SK-N-SH (cell line): ENCODE results near the gene IL2RA.

Experiments used
- CHD2 ChIP-seq: fragments of 150-350 bp; IDR thresholded peaks from 2 replicates; pipeline ENCODE4 v1.6.1; 2018; ENCODE audit warnings: low read length; ENCODE audit not compliant: partially characterized antibody
- EP300 ChIP-seq, 2 experiments: IDR thresholded peaks; 2 replicates each; pipeline versions ENCODE4 v1.4.0 to v1.6.1; 2012; ENCODE audit warnings: borderline replicate concordance in 1 of 2, low read depth in 1 of 2, low read length in 1 of 2
- EZH2phosphoT487 ChIP-seq: fragments of 200-600 bp; sonication (generic); IDR thresholded peaks from 2 replicates; pipeline ENCODE4 v1.6.1; 2017; ENCODE audit warnings: low read depth, mixed run types, mild to moderate bottlenecking, antibody characterized with exemption, moderate library complexity, borderline replicate concordance
- FOXM1 ChIP-seq: IDR thresholded peaks from 2 replicates; pipeline ENCODE4 v1.4.0; 2012; ENCODE audit warnings: low read depth, mild to moderate bottlenecking
- MXI1 ChIP-seq: IDR thresholded peaks from 2 replicates; pipeline ENCODE4 v1.6.1; 2012; ENCODE audit warnings: mild to moderate bottlenecking, low read depth, low read length, improper control_type of control experiment
- POLR2AphosphoS5 ChIP-seq: IDR thresholded peaks from 2 replicates; pipeline ENCODE4 v1.6.1; 2012; ENCODE audit warnings: low read depth, low read length
- SIN3A ChIP-seq: IDR thresholded peaks from 2 replicates; pipeline ENCODE4 v1.6.1; 2012; ENCODE audit warnings: low read depth, mild to moderate bottlenecking, low read length, moderate library complexity, borderline replicate concordance
- TAF1 ChIP-seq: IDR thresholded peaks from 2 replicates; pipeline ENCODE4 v1.6.1; 2012; ENCODE audit warnings: low read depth, mild to moderate bottlenecking, low read length, moderate library complexity, borderline replicate concordance
- TCF12 ChIP-seq: IDR thresholded peaks from 2 replicates; pipeline ENCODE4 v1.4.0; 2012
- YY1 ChIP-seq: IDR thresholded peaks from 2 replicates; pipeline ENCODE4 v1.4.0; 2012; ENCODE audit warnings: low read depth, mild to moderate bottlenecking
- TF ChIP-seq, protein P1 (sequence below): fragments of 200-600 bp; sonication (generic); IDR thresholded peaks from 2 replicates; pipeline ENCODE4 v1.6.1; 2017; ENCODE audit warnings: antibody characterized with exemption, mild to moderate bottlenecking, moderate library complexity
- TF ChIP-seq, protein P2 (sequence below): IDR thresholded peaks from 2 replicates; pipeline ENCODE4 v1.4.0; 2012; ENCODE audit warnings: low read depth
- TF ChIP-seq, protein P3 (sequence below): IDR thresholded peaks from 2 replicates; pipeline ENCODE4 v1.6.1; 2012; ENCODE audit warnings: mild to moderate bottlenecking, low read depth, low read length, moderate library complexity

DNA sequence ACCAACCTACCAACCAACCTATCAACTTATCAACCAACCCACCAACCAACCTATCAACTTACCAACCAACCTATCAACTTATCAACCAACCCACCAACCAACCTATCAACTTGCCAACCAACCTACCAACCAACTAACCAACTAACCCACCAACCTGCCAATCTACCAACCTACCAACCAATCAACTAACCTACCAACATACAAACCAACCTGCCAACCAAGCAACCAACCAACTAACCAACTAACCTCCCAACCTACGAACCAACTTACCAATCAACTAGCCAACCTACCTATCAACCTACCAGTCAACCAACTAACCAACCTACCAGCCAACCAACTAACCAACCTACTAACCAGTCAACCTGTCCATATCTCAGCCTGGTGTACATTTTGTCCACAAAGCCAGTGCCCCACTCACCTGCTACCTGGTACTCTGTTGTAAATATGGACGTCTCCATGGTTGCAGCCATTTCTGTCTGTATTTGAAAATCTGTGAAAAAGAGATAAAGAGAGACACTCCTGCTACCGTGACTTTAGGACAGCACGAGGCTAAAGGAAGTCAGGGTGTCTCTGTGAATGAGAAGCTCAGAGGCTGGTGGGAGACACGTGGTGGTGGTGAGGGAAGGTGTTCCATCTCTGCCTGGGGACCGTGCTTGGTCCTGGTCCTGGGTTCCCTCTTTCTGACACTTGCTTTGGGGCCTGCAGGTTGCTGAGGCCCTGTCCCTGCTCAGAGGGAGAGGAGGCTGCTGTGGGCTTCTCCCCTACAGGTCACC lies 43.0 kb downstream of the IL2RA start:
- TF ChIP-seq MXI1 = no peak
- TF ChIP-seq, protein P1, sequence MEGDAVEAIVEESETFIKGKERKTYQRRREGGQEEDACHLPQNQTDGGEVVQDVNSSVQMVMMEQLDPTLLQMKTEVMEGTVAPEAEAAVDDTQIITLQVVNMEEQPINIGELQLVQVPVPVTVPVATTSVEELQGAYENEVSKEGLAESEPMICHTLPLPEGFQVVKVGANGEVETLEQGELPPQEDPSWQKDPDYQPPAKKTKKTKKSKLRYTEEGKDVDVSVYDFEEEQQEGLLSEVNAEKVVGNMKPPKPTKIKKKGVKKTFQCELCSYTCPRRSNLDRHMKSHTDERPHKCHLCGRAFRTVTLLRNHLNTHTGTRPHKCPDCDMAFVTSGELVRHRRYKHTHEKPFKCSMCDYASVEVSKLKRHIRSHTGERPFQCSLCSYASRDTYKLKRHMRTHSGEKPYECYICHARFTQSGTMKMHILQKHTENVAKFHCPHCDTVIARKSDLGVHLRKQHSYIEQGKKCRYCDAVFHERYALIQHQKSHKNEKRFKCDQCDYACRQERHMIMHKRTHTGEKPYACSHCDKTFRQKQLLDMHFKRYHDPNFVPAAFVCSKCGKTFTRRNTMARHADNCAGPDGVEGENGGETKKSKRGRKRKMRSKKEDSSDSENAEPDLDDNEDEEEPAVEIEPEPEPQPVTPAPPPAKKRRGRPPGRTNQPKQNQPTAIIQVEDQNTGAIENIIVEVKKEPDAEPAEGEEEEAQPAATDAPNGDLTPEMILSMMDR = no peak
- TF ChIP-seq SIN3A = no peak
- TF ChIP-seq EZH2phosphoT487 = no peak
- no peak for TF ChIP-seq EP300 (IDR thresholded peaks at IDR 0.05; ENCODE audit: borderline replicate concordance in 1 of 2, low read depth in 1 of 2, low read length in 1 of 2)
- TF ChIP-seq YY1 = no peak
- no peak for TF ChIP-seq CHD2
- TF ChIP-seq POLR2AphosphoS5 = no peak
- TF ChIP-seq TAF1 = no peak
- TF ChIP-seq, protein P2, sequence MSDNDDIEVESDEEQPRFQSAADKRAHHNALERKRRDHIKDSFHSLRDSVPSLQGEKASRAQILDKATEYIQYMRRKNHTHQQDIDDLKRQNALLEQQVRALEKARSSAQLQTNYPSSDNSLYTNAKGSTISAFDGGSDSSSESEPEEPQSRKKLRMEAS = no peak
- no peak for TF ChIP-seq TCF12
- TF ChIP-seq, protein P3, sequence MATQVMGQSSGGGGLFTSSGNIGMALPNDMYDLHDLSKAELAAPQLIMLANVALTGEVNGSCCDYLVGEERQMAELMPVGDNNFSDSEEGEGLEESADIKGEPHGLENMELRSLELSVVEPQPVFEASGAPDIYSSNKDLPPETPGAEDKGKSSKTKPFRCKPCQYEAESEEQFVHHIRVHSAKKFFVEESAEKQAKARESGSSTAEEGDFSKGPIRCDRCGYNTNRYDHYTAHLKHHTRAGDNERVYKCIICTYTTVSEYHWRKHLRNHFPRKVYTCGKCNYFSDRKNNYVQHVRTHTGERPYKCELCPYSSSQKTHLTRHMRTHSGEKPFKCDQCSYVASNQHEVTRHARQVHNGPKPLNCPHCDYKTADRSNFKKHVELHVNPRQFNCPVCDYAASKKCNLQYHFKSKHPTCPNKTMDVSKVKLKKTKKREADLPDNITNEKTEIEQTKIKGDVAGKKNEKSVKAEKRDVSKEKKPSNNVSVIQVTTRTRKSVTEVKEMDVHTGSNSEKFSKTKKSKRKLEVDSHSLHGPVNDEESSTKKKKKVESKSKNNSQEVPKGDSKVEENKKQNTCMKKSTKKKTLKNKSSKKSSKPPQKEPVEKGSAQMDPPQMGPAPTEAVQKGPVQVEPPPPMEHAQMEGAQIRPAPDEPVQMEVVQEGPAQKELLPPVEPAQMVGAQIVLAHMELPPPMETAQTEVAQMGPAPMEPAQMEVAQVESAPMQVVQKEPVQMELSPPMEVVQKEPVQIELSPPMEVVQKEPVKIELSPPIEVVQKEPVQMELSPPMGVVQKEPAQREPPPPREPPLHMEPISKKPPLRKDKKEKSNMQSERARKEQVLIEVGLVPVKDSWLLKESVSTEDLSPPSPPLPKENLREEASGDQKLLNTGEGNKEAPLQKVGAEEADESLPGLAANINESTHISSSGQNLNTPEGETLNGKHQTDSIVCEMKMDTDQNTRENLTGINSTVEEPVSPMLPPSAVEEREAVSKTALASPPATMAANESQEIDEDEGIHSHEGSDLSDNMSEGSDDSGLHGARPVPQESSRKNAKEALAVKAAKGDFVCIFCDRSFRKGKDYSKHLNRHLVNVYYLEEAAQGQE = no peak
- TF ChIP-seq FOXM1 = no peak
